RWPE1 (cell line): ENCODE measurements around the gene GREB1.

Source experiments
- CTCF ChIA-PET: fragments of 350-600 bp; sonication (Branson Sonifier 250); formaldehyde crosslinking; extraction: SDS; loops from one replicate; lab custom pipeline; 2021; lab: Yijun Ruan, JAX
- POLR2A ChIA-PET: fragments of 400-600 bp; formaldehyde crosslinking; extraction: SDS; loops from one replicate; lab custom pipeline; 2020; ENCODE audit warnings: antibody characterized with exemption; ENCODE audit not compliant: low non-redundant PET; lab: Yijun Ruan, JAX
- DNase-seq: peaks from one replicate; pipeline ENCODE4 v3.0.0; 2012; ENCODE audit warnings: low spot score
- H3K27ac ChIP-seq: fragments of 450-650 bp; 2 replicates; pipeline ENCODE4 v1.5.1; 2017
- CTCF ChIP-seq: fragments of 450-650 bp; conservative IDR thresholded peaks from 2 replicates; pipeline ENCODE4 v1.5.1; 2017; ENCODE audit warnings: low read depth, mild to moderate bottlenecking

Gene GREB1

DNA sequence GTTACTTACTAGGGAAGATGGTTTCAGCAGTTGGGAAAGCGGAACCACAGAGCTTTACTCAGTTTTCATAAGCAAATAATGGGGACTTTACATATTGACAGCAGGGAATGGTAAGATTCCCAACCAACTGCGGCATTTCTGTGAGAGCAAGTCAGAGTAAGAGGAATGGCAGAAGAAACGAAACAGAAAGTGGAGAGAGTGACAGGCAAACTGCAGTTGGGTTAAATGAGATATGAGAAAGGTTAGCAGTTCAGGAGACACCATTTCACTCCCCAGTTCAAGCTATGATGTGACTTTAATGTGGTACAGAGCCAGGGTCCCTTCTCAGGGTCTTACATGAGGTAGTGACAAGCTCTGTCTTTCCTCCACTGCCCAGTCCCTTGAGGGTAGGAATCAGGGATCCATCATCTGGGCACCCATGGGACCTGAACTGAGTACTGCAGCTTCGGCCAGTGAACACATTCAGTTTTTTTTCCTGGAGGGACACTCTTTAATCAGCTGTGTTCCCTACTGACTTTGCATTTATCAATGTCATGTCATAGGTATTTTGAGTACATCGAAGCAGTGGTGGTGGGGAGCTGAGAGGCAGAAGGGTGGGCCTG, 33.0 kb upstream of the GREB1 start:
- TF ChIP-seq CTCF, result no peak
- ChIA-PET POLR2A (no interaction called here), CTCF (interaction anchor here (0.6 kb wide), 1 partner anchor 61 kb away, joined by 4 read pairs; no protein-coding TSS in a partner anchor)
- no peak for DNase-seq
- H3K27ac ChIP-seq, result no peak overlapping the region

GRCh38 chr2:11502740-11503292, 31.0 kb upstream of the GREB1 start:
- no peak for TF ChIP-seq CTCF
- ChIA-PET CTCF (no interaction called here), POLR2A (no interaction called here)
- DNase-seq, result no peak
- H3K27ac ChIP-seq, result no peak overlapping the region

DNA sequence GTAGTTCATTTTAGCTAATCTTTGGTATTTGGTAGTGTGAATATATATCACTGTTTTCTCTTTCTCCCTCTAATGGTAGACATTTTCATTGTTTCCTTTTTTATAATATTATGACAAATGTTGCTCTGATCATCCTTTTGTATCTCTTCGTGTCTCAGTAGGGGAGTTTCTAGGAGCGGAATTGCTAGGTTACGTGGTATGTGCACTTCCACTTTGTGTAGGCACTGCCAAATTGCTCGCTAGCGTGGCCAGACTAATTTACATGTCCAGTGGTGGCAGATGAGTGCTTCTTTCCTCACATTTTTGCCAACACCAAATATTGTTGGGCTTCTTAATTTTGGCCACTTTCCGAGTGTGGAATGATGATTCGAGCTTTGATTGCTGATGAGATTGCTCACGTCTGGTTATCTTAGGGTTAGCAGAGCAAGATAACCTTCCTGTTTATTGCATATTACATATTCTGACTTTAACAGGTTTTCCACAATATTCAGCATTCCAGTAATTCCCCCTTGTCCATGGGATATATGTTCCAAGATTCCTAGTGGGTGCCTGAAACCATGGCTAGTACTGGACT, 30.4 kb upstream of the GREB1 start:
- H3K27ac ChIP-seq, result no peak overlapping the region
- DNase-seq, result no peak
- POLR2A ChIA-PET, result no interaction called here
- TF ChIP-seq CTCF, result no peak
- CTCF ChIA-PET, result no interaction called here

- TF ChIP-seq CTCF, result no peak
- DNase-seq, result peak; percentile 65
- no peak overlapping the region for H3K27ac ChIP-seq
- ChIA-PET CTCF (no interaction called here), POLR2A (no interaction called here)
These were observed 27.9 kb upstream of the GREB1 start for GRCh38 chr2:11505652-11506610.

GRCh38 chr2:11506611-11506969, 27.3 kb upstream of the GREB1 start:
- H3K27ac ChIP-seq, result no peak overlapping the region
- no peak for TF ChIP-seq CTCF
- ChIA-PET CTCF (no interaction called here), POLR2A (no interaction called here)
- DNase-seq, result no peak

GRCh38 chr2:11507517-11507916, 26.3 kb upstream of the GREB1 start:
- POLR2A ChIA-PET, result no interaction called here
- no peak for TF ChIP-seq CTCF
- H3K27ac ChIP-seq, result no peak overlapping the region
- DNase-seq, result no peak
- CTCF ChIA-PET, result no interaction called here
